H9 (cell line): Measurements from ENCODE around the gene WNT8B. TPM values are rescaled to one million over a fixed set of nuclear protein-coding genes. Genes with fewer than 3 reads are reported as not detected.

Experiments
- DNase-seq: peaks from one replicate; pipeline ENCODE4 v3.0.0-alpha.2; 2017
- H2AFZ ChIP-seq: one replicate; pipeline ENCODE4 v1.6.1; 2013; ENCODE audit warnings: mild to moderate bottlenecking, low read length, control low read depth, moderate library complexity
- H2AK5ac ChIP-seq: 2 replicates; pipeline ENCODE4 v1.6.1; 2013; ENCODE audit warnings: low read length, control low read depth, mixed read lengths; ENCODE audit not compliant: insufficient read length
- H2BK120ac ChIP-seq: one replicate; pipeline ENCODE4 v1.6.1; 2013; ENCODE audit warnings: low read depth, mild to moderate bottlenecking, low read length, control low read depth, inconsistent platforms; ENCODE audit not compliant: poor library complexity, severe bottlenecking
- H2BK12ac ChIP-seq: 2 replicates; pipeline ENCODE4 v1.6.1; 2013; ENCODE audit warnings: low read length, control low read depth, mixed read lengths, low read depth; ENCODE audit not compliant: insufficient read length
- H2BK15ac ChIP-seq: 2 replicates; pipeline ENCODE4 v1.6.1; 2013; ENCODE audit warnings: low read depth, low read length, control low read depth
- H2BK20ac ChIP-seq: one replicate; pipeline ENCODE4 v1.6.1; 2013; ENCODE audit warnings: low read depth, mild to moderate bottlenecking, low read length, control low read depth, inconsistent platforms; ENCODE audit not compliant: poor library complexity, severe bottlenecking
- H2BK5ac ChIP-seq: 2 replicates; pipeline ENCODE4 v1.6.1; 2013; ENCODE audit warnings: low read length, control low read depth, mixed read lengths; ENCODE audit not compliant: insufficient read length
- H3K14ac ChIP-seq: 2 replicates; pipeline ENCODE4 v1.6.1; 2013; ENCODE audit warnings: low read length, control low read depth; ENCODE audit not compliant: insufficient read depth
- H3K18ac ChIP-seq: 2 replicates; pipeline ENCODE4 v1.6.1; 2013; ENCODE audit warnings: low read depth, mild to moderate bottlenecking, mixed read lengths, low read length, control low read depth; ENCODE audit not compliant: insufficient read length
- H3K23ac ChIP-seq: 2 replicates; pipeline ENCODE4 v1.6.1; 2013; ENCODE audit warnings: low read length, control low read depth, mixed read lengths, low read depth; ENCODE audit not compliant: insufficient read length
- H3K23me2 ChIP-seq: 2 replicates; pipeline ENCODE4 v1.6.1; 2013; ENCODE audit warnings: low read depth, mild to moderate bottlenecking, mixed read lengths, low read length, control low read depth; ENCODE audit not compliant: insufficient read length, poor library complexity, severe bottlenecking
- H3K27ac ChIP-seq: 2 replicates; pipeline ENCODE4 v1.5.1; 2013; ENCODE audit warnings: low read length, control low read depth, mixed read lengths, low read depth; ENCODE audit not compliant: insufficient read length
- H3K27me3 ChIP-seq: 2 replicates; pipeline ENCODE4 v1.6.1; 2013; ENCODE audit warnings: low read length, control low read depth, inconsistent platforms; ENCODE audit not compliant: insufficient read depth
- H3K4ac ChIP-seq: 2 replicates; pipeline ENCODE4 v1.6.1; 2013; ENCODE audit warnings: low read depth, mild to moderate bottlenecking, control low read depth, inconsistent platforms, low read length, moderate library complexity
- H3K4me1 ChIP-seq: 2 replicates; pipeline ENCODE4 v1.6.1; 2013; ENCODE audit warnings: low read length, control low read depth, inconsistent platforms; ENCODE audit not compliant: insufficient read depth
- H3K4me2 ChIP-seq: 2 replicates; pipeline ENCODE4 v1.6.1; 2013; ENCODE audit warnings: low read length, control low read depth, mixed read lengths; ENCODE audit not compliant: insufficient read length, insufficient read depth
- H3K56ac ChIP-seq: 2 replicates; pipeline ENCODE4 v1.6.1; 2013; ENCODE audit warnings: low read depth, mild to moderate bottlenecking, mixed read lengths, low read length, control low read depth; ENCODE audit not compliant: insufficient read length
- H3K79me1 ChIP-seq: 2 replicates; pipeline ENCODE4 v1.6.1; 2013; ENCODE audit warnings: low read depth, mild to moderate bottlenecking, moderate library complexity, low read length, control low read depth, inconsistent platforms; ENCODE audit not compliant: insufficient read depth, poor library complexity, severe bottlenecking
- H3K79me2 ChIP-seq: 2 replicates; pipeline ENCODE4 v1.6.1; 2013; ENCODE audit warnings: low read length, control low read depth, inconsistent platforms; ENCODE audit not compliant: insufficient read depth
- H3K9ac ChIP-seq: 2 replicates; pipeline ENCODE4 v1.6.1; 2013; ENCODE audit warnings: low read length, control low read depth, mixed read lengths; ENCODE audit not compliant: insufficient read length; ENCODE audit errors: extremely low read depth
- H3K9me3 ChIP-seq: one replicate; pipeline ENCODE4 v1.6.1; 2013; ENCODE audit warnings: low read depth, low read length, inconsistent platforms; ENCODE audit not compliant: control insufficient read depth
- H3T11ph ChIP-seq: one replicate; pipeline ENCODE4 v1.6.1; 2013; ENCODE audit warnings: mild to moderate bottlenecking, low read length, control low read depth, inconsistent platforms
- H4K20me1 ChIP-seq: one replicate; pipeline ENCODE4 v1.6.1; 2013; ENCODE audit not compliant: control insufficient read depth, insufficient read length, insufficient read depth
- H4K5ac ChIP-seq: 2 replicates; pipeline ENCODE4 v1.6.1; 2013; ENCODE audit warnings: low read depth, mild to moderate bottlenecking, mixed read lengths, low read length, control low read depth; ENCODE audit not compliant: insufficient read length
- H4K8ac ChIP-seq: replicated peaks from 2 replicates; pipeline ENCODE4 v1.6.1; 2013; ENCODE audit warnings: low read length, control low read depth, mixed read lengths, low read depth; ENCODE audit not compliant: insufficient read length
- H4K91ac ChIP-seq: 2 replicates; pipeline ENCODE4 v1.6.1; 2013; ENCODE audit warnings: low read depth, mild to moderate bottlenecking, moderate library complexity, mixed read lengths, low read length, control low read depth; ENCODE audit not compliant: insufficient read length
- H3K27ac Mint-ChIP-seq, 3 experiments: 2 replicates in 2 of 3; 3 replicates in 1 of 3; pipeline ENCODE4 v1.8.0; 2020 to 2021; ENCODE audit warnings: mixed read lengths in 3 of 3, mild to moderate bottlenecking in 1 of 3, moderate library complexity in 1 of 3
- H3K27me3 Mint-ChIP-seq: 2 replicates; pipeline ENCODE4 v1.8.0; 2021; ENCODE audit warnings: low read depth, mild to moderate bottlenecking, moderate library complexity, mixed read lengths
- H3K36me3 Mint-ChIP-seq, 3 experiments: 2 replicates in 2 of 3; 3 replicates in 1 of 3; pipeline ENCODE4 v1.8.0; 2020 to 2021; ENCODE audit warnings: low read depth in 3 of 3, mixed read lengths in 3 of 3; ENCODE audit not compliant: insufficient read depth in 1 of 3
- H3K4me1 Mint-ChIP-seq, 2 experiments: 2 replicates each; pipeline ENCODE4 v1.8.0; 2020; ENCODE audit warnings: mixed read lengths in 2 of 2
- H3K4me3 Mint-ChIP-seq, 2 experiments: 2 replicates in 1 of 2; 3 replicates in 1 of 2; pipeline ENCODE4 v1.8.0; 2020 to 2021; ENCODE audit warnings: mild to moderate bottlenecking in 2 of 2, mixed read lengths in 2 of 2, moderate library complexity in 1 of 2
- H3K9me3 Mint-ChIP-seq, 2 experiments: 2 replicates in 1 of 2; 3 replicates in 1 of 2; pipeline ENCODE4 v1.8.0; 2020; ENCODE audit warnings: mild to moderate bottlenecking in 2 of 2, mixed read lengths in 2 of 2, moderate library complexity in 1 of 2
- CTCF ChIP-seq: fragments of 200-600 bp; sonication (generic); conservative IDR thresholded peaks from 3 replicates; pipeline ENCODE4 v1.8.0; 2021; ENCODE audit warnings: antibody characterized with exemption, mild to moderate bottlenecking
- WGBS: extraction: QIAGEN DNeasy Blood & Tissue Kit; methylation state at CpG from one replicate; pipeline ENCODE4 v1.1.7; 2013; ENCODE audit warnings: missing lambda C conversion rate, low lambda C conversion rate, mixed read lengths; ENCODE audit not compliant: insufficient read length; ENCODE audit errors: extremely low coverage; 5-methylcytosine and 5-hydroxymethylcytosine counted together
- total RNA-seq: library from RNA; stranded (reverse); gene quantifications from 2 replicates; pipeline ENCODE4 v1.2.1, GENCODE V29; 2021

The WNT8B gene
- total RNA-seq, 1 experiment from 2014 or later = not detected

GRCh38 chr10:100519311-100520051 lies 56.7 kb downstream of the WNT8B start, which contains the start of gene SEC31B:
SEC31B (minus strand) TSS chr10:100519861; CDS start chr10:100516952, 2,909 bp downstream.
- peak within 1 kb of the TSS; percentile 47 for H3K4me2 ChIP-seq
- no peak within 1 kb of the TSS for H2BK20ac ChIP-seq
- no peaks in the 10 kb centered on the region for H4K20me1 ChIP-seq
- no peak within 1 kb of the TSS for H3K14ac ChIP-seq
- H2BK12ac ChIP-seq = no peak within 1 kb of the TSS
- H3K27me3 ChIP-seq = peaks cover 4% of the 10 kb centered on the region; the same call in 1 of the 2 replicates
- peaks cover 44% of the 10 kb centered on the region for H3K27me3 Mint-ChIP-seq
- H3K27ac ChIP-seq = no peak within 1 kb of the TSS
- peaks cover 0 to 13% (median 6%) of the 10 kb centered on the region in 3 experiments; a peak in 6 of 7 replicates for H3K36me3 Mint-ChIP-seq
- TF ChIP-seq CTCF = no peak
- no peak within 1 kb of the TSS for H2BK5ac ChIP-seq
- no peaks in the 10 kb centered on the region for H3K9me3 ChIP-seq
- H2AK5ac ChIP-seq = no peak within 1 kb of the TSS
- peak within 1 kb of the TSS; percentile 73 to 93 for H3K4me3 Mint-ChIP-seq
- no peak within 1 kb of the TSS for H2AFZ ChIP-seq
- peak; percentile 84 for DNase-seq
- H2BK15ac ChIP-seq = no peak within 1 kb of the TSS
- no peak within 1 kb of the TSS for H3K9ac ChIP-seq
- peaks cover 10% of the 10 kb centered on the region for H3K23me2 ChIP-seq
- H2BK120ac ChIP-seq = no peak within 1 kb of the TSS
- no peak within 1 kb of the TSS for H3K27ac Mint-ChIP-seq
- no peaks in the 10 kb centered on the region for H3K9me3 Mint-ChIP-seq
- H3K4me1 ChIP-seq = no peaks in the 10 kb centered on the region
- peaks cover 9 to 13% of the 10 kb centered on the region in 2 experiments for H3K4me1 Mint-ChIP-seq
- WGBS = no CpG with 5 or more reads among the region's 72 CpGs
- H3K23ac ChIP-seq = no peak within 1 kb of the TSS
- no peak within 1 kb of the TSS for H3K56ac ChIP-seq
- no peaks in the 10 kb centered on the region for H3K79me1 ChIP-seq
- H4K5ac ChIP-seq = no peak within 1 kb of the TSS
- H3K4ac ChIP-seq = no peak within 1 kb of the TSS
- H4K8ac ChIP-seq = no peak within 1 kb of the TSS
- no peak within 1 kb of the TSS for H3K18ac ChIP-seq
- no peak within 1 kb of the TSS for H4K91ac ChIP-seq
- H3T11ph ChIP-seq = no peak within 1 kb of the TSS
- no peaks in the 10 kb centered on the region for H3K79me2 ChIP-seq
